Lower leg skin (tissue), 4 donors: Measurements from ENCODE around the gene IL12A. TPM values are rescaled to one million over a fixed set of nuclear protein-coding genes. Genes with fewer than 3 reads are reported as not detected.

Experiments
- DNase-seq, 2 donors: peaks; one replicate each; pipeline ENCODE4 v3.0.0-alpha.2; 2019; ENCODE audit warnings: low spot score in 2 of 2
- H3K4me3 ChIP-seq: fragments of 200-600 bp; sonication (generic); 2 replicates; pipeline ENCODE4 v1.5.1; 2017; ENCODE audit warnings: mild to moderate bottlenecking, low read depth; ENCODE audit not compliant: poor library complexity, severe bottlenecking
- POLR2A ChIP-seq, 2 donors: fragments of 450-650 bp; IDR thresholded peaks; one replicate each; pipeline ENCODE4 v1.6.1; 2016 to 2017; ENCODE audit warnings: antibody characterized with exemption in 2 of 2, mild to moderate bottlenecking in 1 of 2, moderate library complexity in 1 of 2
- WGBS, 2 donors: methylation state at CpG; one replicate each; pipeline ENCODE4 v1.1.5; 2018; 5-methylcytosine and 5-hydroxymethylcytosine counted together
- intact Hi-C: fragments of 100-400 bp; cut with DNase I; formaldehyde crosslinking; loops from one replicate; pipeline ENCODE4 v1.15.0; 2023; ENCODE audit warnings: low total_unique reads
- total RNA-seq, 4 donors: library from RNA; depleted of rRNA; stranded (reverse); fragments of >200 nt; gene quantifications; one replicate each; pipeline ENCODE4 v1.1.0, GENCODE V29; 2016
- TF ChIP-seq, protein P1 (sequence below), 3 donors: fragments of 450-650 bp; IDR thresholded peaks; one replicate each; pipeline ENCODE4 v1.5.1; 2016; ENCODE audit warnings: antibody characterized with exemption in 3 of 3, mild to moderate bottlenecking in 3 of 3, moderate library complexity in 2 of 3

Gene IL12A
- total RNA-seq, 4 donors from 2014 or later: 0.36 to 7.9 (median 3.2) TPM; not detected in 1

DNA sequence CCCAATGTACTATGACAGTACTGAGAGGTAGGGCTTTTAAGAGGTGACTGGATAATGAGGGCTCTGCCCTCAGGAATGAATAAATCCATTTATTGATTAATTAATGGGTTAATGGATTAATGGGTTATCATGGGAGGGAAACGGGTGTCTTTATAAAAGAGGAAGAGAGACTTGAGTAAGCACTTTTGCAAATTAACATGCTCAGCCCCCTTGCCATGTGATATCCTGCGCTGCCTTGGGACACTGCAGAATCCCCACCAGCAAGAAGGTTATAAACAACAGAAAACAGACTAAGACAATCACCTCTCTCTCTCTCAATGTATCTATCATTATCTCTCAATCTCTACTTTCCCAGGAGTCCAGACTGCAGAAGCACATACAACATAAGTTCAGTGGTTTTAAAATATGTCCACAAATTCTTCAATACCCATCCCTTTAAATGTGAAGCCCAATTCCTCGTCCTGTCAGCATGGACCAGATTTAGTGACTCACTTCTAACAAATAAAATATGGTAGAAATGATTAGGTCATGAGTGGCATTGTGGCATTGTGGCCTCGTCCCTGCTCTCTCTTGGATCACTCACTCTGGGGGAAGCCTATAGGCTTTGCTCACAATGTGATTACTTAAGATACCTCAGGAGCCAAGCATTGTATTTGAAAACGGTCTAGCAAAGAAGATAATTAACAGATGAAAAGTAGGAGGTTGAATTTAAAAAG lies 40.0 kb upstream of the IL12A start:
- TF ChIP-seq, protein P1, sequence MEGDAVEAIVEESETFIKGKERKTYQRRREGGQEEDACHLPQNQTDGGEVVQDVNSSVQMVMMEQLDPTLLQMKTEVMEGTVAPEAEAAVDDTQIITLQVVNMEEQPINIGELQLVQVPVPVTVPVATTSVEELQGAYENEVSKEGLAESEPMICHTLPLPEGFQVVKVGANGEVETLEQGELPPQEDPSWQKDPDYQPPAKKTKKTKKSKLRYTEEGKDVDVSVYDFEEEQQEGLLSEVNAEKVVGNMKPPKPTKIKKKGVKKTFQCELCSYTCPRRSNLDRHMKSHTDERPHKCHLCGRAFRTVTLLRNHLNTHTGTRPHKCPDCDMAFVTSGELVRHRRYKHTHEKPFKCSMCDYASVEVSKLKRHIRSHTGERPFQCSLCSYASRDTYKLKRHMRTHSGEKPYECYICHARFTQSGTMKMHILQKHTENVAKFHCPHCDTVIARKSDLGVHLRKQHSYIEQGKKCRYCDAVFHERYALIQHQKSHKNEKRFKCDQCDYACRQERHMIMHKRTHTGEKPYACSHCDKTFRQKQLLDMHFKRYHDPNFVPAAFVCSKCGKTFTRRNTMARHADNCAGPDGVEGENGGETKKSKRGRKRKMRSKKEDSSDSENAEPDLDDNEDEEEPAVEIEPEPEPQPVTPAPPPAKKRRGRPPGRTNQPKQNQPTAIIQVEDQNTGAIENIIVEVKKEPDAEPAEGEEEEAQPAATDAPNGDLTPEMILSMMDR (IDR thresholded peaks at IDR 0.05): no peak
- no peak for TF ChIP-seq POLR2A (IDR thresholded peaks at IDR 0.05)
- no peak for DNase-seq
- no peak overlapping the region for H3K4me3 ChIP-seq
- intact Hi-C loops: no loop called here
- WGBS, 2 donors: 56 to 60% methylated on average over 5 of the region's 5 CpGs

DNA sequence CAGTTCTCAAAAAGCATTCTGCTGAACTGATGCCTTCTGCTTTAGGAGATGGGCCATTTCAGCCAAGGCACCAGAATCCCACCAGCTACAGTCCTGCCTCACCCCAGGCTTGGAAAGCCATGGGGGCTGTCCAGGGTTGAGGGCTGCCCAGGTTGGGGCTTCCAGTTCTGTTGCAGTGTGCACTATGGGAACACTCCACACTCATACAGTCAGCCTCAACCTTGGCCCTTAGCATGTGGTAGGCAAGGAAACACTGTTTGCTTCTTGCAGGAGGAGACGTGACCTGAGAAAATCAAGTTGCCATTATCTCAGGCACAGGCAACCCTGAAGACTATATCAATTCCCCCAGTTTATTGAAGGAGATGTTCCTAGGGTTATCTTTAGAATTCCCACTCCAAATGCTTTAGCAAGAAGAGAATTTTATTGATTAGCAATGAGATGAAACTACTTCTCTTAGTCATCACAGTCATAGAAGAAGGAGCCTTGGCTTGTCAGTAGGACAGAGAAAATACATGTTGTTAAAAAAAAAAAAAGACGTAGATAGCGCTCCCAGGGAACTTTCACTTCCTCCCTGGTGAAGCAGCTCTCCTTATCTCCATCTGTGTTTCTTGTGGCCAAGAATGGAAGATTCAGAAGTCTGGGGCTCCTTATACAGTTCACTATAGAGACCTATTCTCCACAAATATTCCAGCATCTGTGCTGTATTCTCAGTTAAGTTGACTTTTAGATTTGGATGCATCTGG lies 38.3 kb upstream of the IL12A start:
- TF ChIP-seq, protein P1 (IDR thresholded peaks at IDR 0.05): no peak
- no peak for TF ChIP-seq POLR2A (IDR thresholded peaks at IDR 0.05)
- 64 to 67% methylated on average over 3 of the region's 3 CpGs for WGBS, 2 donors
- no peak overlapping the region for H3K4me3 ChIP-seq
- no peak for DNase-seq
- intact Hi-C loops: no loop called here

DNA sequence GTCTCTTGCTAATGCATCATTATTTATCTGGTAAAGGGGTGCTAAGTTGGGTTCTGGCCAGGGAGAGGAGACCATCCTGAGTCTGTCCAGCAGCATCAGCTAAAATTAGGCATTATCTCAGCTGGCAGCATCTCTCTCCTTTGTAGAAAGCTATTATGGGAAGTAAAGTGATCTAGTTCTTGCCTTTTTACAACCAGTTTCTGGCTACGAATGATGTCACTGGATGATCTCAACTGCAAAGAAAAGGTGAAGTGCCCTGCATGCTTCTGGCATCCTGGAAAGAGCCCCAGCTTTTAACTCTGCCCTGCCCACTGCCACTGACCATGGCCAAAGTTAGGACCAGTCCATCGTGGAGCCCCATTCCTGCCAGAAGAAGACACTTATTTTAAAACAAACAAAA lies 37.1 kb upstream of the IL12A start:
- no peak for TF ChIP-seq POLR2A (IDR thresholded peaks at IDR 0.05)
- TF ChIP-seq, protein P1 (IDR thresholded peaks at IDR 0.05): no peak
- WGBS, 2 donors: 64 to 77% methylated on average over 2 of the region's 2 CpGs
- H3K4me3 ChIP-seq: no peak overlapping the region
- intact Hi-C loops: no loop called here
- DNase-seq: no peak

DNA sequence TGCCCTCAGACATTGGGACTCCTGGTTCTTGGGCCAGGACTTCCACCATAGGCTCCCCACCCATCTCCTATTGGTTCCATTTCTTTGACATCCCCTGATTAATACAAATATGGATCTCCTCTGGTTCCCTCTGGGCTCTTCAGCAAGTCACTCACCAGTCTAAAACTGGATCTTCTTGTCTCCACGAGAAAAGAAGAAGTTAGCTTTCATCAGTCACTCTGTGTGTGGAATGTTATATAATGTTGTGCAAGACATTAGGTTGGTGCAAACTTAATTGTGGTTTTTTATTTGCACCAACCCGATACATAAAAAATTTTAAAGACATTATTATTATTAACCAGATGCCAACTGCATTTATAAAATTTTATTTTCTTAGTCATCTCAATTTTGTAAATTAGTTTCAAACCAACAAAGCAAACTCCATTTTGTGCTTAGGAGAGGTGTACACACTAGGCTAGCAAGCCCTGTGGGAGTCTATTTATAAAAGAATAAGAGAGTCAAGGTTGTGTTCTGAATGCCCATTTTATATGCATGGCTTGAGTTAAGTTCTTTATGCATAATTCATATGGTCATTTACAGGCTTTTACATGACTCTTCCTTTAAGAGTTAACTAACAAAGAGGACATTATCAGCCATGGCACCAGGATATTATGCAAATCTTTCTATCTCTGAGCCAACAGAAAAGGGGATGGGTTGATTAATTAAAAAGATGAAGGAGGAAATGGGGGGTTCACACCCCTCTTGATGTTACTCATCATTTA lies 35.1 kb upstream of the IL12A start:
- no peak for DNase-seq
- intact Hi-C loops: no loop called here
- TF ChIP-seq, protein P1 (IDR thresholded peaks at IDR 0.05): no peak
- TF ChIP-seq POLR2A (IDR thresholded peaks at IDR 0.05): no peak
- no peak overlapping the region for H3K4me3 ChIP-seq
- WGBS, 2 donors: 54 to 63% methylated on average over 2 of the region's 2 CpGs

DNA sequence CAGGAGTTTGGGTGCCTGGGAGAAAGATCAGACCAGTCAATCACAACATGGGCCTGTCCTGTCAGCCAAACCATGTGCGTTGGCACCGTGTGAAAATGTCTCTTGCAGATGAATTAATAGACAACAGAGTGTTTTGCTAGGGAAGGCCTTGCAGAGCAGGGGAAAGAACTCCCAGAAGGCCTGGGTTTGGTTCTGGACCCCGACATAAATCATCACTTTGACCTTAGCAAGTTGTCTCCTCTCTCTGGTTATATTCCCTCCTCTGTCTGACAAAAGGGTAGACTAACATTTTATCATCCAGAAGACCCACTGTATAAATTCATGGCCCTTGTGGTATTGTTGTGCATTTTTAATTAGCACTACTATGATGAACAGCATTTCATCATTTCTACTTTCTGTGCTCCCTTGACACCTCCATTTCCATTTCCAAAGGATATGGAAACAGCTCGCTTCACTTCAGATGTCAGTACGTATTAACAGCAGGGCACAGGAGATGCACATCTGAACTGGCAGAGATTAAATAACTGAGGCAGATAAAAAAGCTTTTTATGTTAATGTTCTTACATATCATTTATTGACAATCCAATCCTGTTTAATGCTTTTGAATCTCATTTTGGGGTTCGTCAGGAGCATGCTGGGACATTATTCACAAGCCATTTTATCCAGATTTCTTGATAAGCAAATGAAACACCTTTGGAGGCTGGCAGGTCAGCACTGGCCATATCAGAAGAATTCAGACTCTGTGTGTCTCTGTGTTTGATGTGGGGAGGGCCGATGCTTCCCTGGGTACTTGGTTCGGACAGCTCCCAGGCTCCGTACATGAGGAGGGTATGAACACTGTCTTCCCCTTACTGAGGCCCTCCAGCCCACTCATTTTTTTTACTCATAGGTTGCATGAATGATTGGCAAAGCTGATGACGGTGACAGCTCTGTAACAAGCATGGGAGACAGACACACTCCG lies 28.2 kb upstream of the IL12A start:
- H3K4me3 ChIP-seq: no peak overlapping the region
- WGBS, 2 donors: 80% methylated on average over 11 of the region's 11 CpGs
- no peak for DNase-seq
- no peak for TF ChIP-seq POLR2A (IDR thresholded peaks at IDR 0.05)
- TF ChIP-seq, protein P1 (IDR thresholded peaks at IDR 0.05): no peak
- intact Hi-C loops: no loop called here
